ES-I3 (cell line): ENCODE data around the gene CDC27.
"Not testable (repeated sequence)": the region's sequence is repeated elsewhere in the genome, so short reads cannot be mapped to it uniquely, and the experiment has no call there.

ENCODE experiments used
- H3K36me3 ChIP-seq: 2 replicates; pipeline ENCODE4 v1.6.1; 2013; ENCODE audit warnings: mild to moderate bottlenecking, low read length, control low read depth, moderate library complexity; ENCODE audit not compliant: insufficient read depth
- H3K4me1 ChIP-seq: 2 replicates; pipeline ENCODE4 v1.6.1; 2013; ENCODE audit warnings: mild to moderate bottlenecking, control low read depth, low read length; ENCODE audit not compliant: insufficient read depth
- H3K9ac ChIP-seq: 2 replicates; pipeline ENCODE4 v1.6.1; 2013; ENCODE audit warnings: low read depth, mild to moderate bottlenecking, low read length, moderate library complexity
- H3K9me3 ChIP-seq: 2 replicates; pipeline ENCODE4 v1.6.1; 2013; ENCODE audit warnings: mild to moderate bottlenecking, low read length, moderate library complexity; ENCODE audit not compliant: control insufficient read depth, insufficient read depth

CDC27 gene

GRCh38 chr17:47224966-47225365 lies 35.9 kb upstream of the CDC27 start:
- Histone ChIP-seq H3K9ac (no peak overlapping the region), H3K36me3 (no peaks in the 10 kb centered on the region), H3K4me1 (peaks cover 12% of the 10 kb centered on the region), H3K9me3 (peaks cover 5% of the 10 kb centered on the region; the same call in 1 of the 2 replicates)

GRCh38 chr17:47224077-47224476 lies 35.0 kb upstream of the CDC27 start:
- H3K9ac ChIP-seq, H3K36me3 ChIP-seq, H3K9me3 ChIP-seq: not testable (repeated sequence)
- H3K4me1 ChIP-seq = peaks cover 12% of the 10 kb centered on the region

GRCh38 chr17:47223460-47223859 lies 34.4 kb upstream of the CDC27 start:
- Histone ChIP-seq H3K36me3 (no peaks in the 10 kb centered on the region), H3K9me3 (peaks cover 5% of the 10 kb centered on the region; the same call in 1 of the 2 replicates), H3K4me1 (peaks cover 12% of the 10 kb centered on the region), H3K9ac (no peak overlapping the region)

- H3K9me3 ChIP-seq = peaks cover 5% of the 10 kb centered on the region; the same call in 1 of the 2 replicates
- H3K36me3 ChIP-seq = no peaks in the 10 kb centered on the region
- H3K4me1 ChIP-seq = peaks cover 12% of the 10 kb centered on the region
- H3K9ac ChIP-seq = no peak overlapping the region
Observed at GRCh38 chr17:47223007-47223406, 33.9 kb upstream of the CDC27 start.

GRCh38 chr17:47222047-47222446 lies 33.0 kb upstream of the CDC27 start:
- peaks cover 5% of the 10 kb centered on the region; the same call in 1 of the 2 replicates for H3K9me3 ChIP-seq
- H3K9ac ChIP-seq = no peak overlapping the region
- H3K36me3 ChIP-seq = no peaks in the 10 kb centered on the region
- peaks cover 12% of the 10 kb centered on the region for H3K4me1 ChIP-seq

GRCh38 chr17:47221154-47221553 lies 32.1 kb upstream of the CDC27 start:
- no peak overlapping the region for H3K9ac ChIP-seq
- peaks cover 5% of the 10 kb centered on the region; the same call in 1 of the 2 replicates for H3K9me3 ChIP-seq
- no peaks in the 10 kb centered on the region for H3K36me3 ChIP-seq
- peaks cover 12% of the 10 kb centered on the region for H3K4me1 ChIP-seq

- Histone ChIP-seq H3K36me3 (no peaks in the 10 kb centered on the region), H3K9ac (no peak overlapping the region), H3K9me3 (peaks cover 5% of the 10 kb centered on the region; the same call in 1 of the 2 replicates), H3K4me1 (peaks cover 12% of the 10 kb centered on the region)
Observed at GRCh38 chr17:47220531-47220999, 31.5 kb upstream of the CDC27 start.

GRCh38 chr17:47219621-47220475 lies 30.8 kb upstream of the CDC27 start:
- Histone ChIP-seq H3K9ac (no peak overlapping the region), H3K36me3 (no peaks in the 10 kb centered on the region), H3K9me3 (peaks cover 5% of the 10 kb centered on the region; the same call in 1 of the 2 replicates), H3K4me1 (peaks cover 12% of the 10 kb centered on the region)

- no peaks in the 10 kb centered on the region for H3K36me3 ChIP-seq
- H3K9ac ChIP-seq = no peak overlapping the region
- peaks cover 12% of the 10 kb centered on the region for H3K4me1 ChIP-seq
- H3K9me3 ChIP-seq = peaks cover 5% of the 10 kb centered on the region; the same call in 1 of the 2 replicates
Observed at GRCh38 chr17:47218896-47219430, 29.9 kb upstream of the CDC27 start.

GRCh38 chr17:47217279-47217678 lies 28.2 kb upstream of the CDC27 start:
- H3K9ac ChIP-seq, H3K36me3 ChIP-seq, H3K9me3 ChIP-seq: not testable (repeated sequence)
- peaks cover 12% of the 10 kb centered on the region for H3K4me1 ChIP-seq

- not testable (repeated sequence) for H3K9me3 ChIP-seq, H3K36me3 ChIP-seq
- H3K4me1 ChIP-seq = peaks cover 12% of the 10 kb centered on the region
Observed at GRCh38 chr17:47216821-47217220, 27.7 kb upstream of the CDC27 start.

GRCh38 chr17:47214931-47215330 lies 25.8 kb upstream of the CDC27 start:
- no peak overlapping the region for H3K9ac ChIP-seq
- H3K36me3 ChIP-seq = no peaks in the 10 kb centered on the region
- peaks cover under 1% of the 10 kb centered on the region; the same call in 1 of the 2 replicates for H3K4me1 ChIP-seq
- H3K9me3 ChIP-seq = no peaks in the 10 kb centered on the region

More at GRCh38 chr17:47216821-47217220, 27.7 kb upstream of the CDC27 start:
- H3K9ac ChIP-seq = not testable (repeated sequence)

- no peaks in the 10 kb centered on the region for H3K36me3 ChIP-seq
- H3K9me3 ChIP-seq = no peaks in the 10 kb centered on the region
- H3K4me1 ChIP-seq = 0 out of 2 replicates have a peak, but pooled peaks cover 5% of the 10 kb centered on the region
- H3K9ac ChIP-seq = no peak overlapping the region
Observed at GRCh38 chr17:47213540-47213939, 24.4 kb upstream of the CDC27 start.

GRCh38 chr17:47212458-47212857 lies 23.4 kb upstream of the CDC27 start:
- Histone ChIP-seq H3K36me3 (no peaks in the 10 kb centered on the region), H3K4me1 (0 out of 2 replicates have a peak, but pooled peaks cover 5% of the 10 kb centered on the region), H3K9me3 (no peaks in the 10 kb centered on the region), H3K9ac (no peak overlapping the region)

GRCh38 chr17:47210779-47211178 lies 21.7 kb upstream of the CDC27 start:
- Histone ChIP-seq H3K9ac (no peak overlapping the region), H3K4me1 (peaks cover 6% of the 10 kb centered on the region; the same call in 1 of the 2 replicates), H3K9me3 (no peaks in the 10 kb centered on the region), H3K36me3 (no peaks in the 10 kb centered on the region)
